Activated CD4-positive, CD25-positive, alpha-beta regulatory T cell treated with anti-CD3 and anti-CD28 coated beads, Interleukin-2, amount 50 U/mL, for 72 hours (primary cell): ENCODE results near the gene OLA1.

Source experiments
- DNase-seq: peaks from one replicate; pipeline ENCODE4 v3.0.0; 2021

The OLA1 gene

GRCh38 chr2:174224125-174224524, 24.2 kb downstream of the OLA1 start:
- DNase-seq, result no peak

GRCh38 chr2:174223388-174223787, 24.9 kb downstream of the OLA1 start:
- no peak for DNase-seq

- no peak for DNase-seq
Observed at GRCh38 chr2:174222154-174222553, 26.2 kb downstream of the OLA1 start.

GRCh38 chr2:174219321-174219720, 29.0 kb downstream of the OLA1 start:
- DNase-seq, result no peak

GRCh38 chr2:174218773-174219172, 29.6 kb downstream of the OLA1 start:
- no peak for DNase-seq

- no peak for DNase-seq
Observed at GRCh38 chr2:174217869-174218268, 30.5 kb downstream of the OLA1 start.

- DNase-seq, result no peak
Observed at GRCh38 chr2:174211954-174212353, 36.4 kb downstream of the OLA1 start.

GRCh38 chr2:174210862-174211261, 37.5 kb downstream of the OLA1 start:
- no peak for DNase-seq

- no peak for DNase-seq
Observed at GRCh38 chr2:174209325-174209724, 39.0 kb downstream of the OLA1 start.

- DNase-seq, result no peak
Observed at GRCh38 chr2:174208026-174208425, 40.3 kb downstream of the OLA1 start.

GRCh38 chr2:174205562-174205961, 42.8 kb downstream of the OLA1 start:
- DNase-seq, result no peak

- no peak for DNase-seq
Observed at GRCh38 chr2:174202188-174202587, 46.1 kb downstream of the OLA1 start.

- DNase-seq, result no peak
Observed at GRCh38 chr2:174198846-174199564, 49.3 kb downstream of the OLA1 start.

- no peak for DNase-seq
Observed at GRCh38 chr2:174195253-174195652, 53.1 kb downstream of the OLA1 start.

GRCh38 chr2:174193737-174194136, 54.6 kb downstream of the OLA1 start:
- no peak for DNase-seq

GRCh38 chr2:174192664-174193063, 55.7 kb downstream of the OLA1 start:
- DNase-seq, result no peak

- DNase-seq, result no peak
Observed at GRCh38 chr2:174191342-174192074, 56.8 kb downstream of the OLA1 start.

- DNase-seq, result no peak
Observed at GRCh38 chr2:174184915-174185314, 63.4 kb downstream of the OLA1 start.

- no peak for DNase-seq
Observed at GRCh38 chr2:174184504-174184903, 63.8 kb downstream of the OLA1 start.

GRCh38 chr2:174183076-174183475, 65.3 kb downstream of the OLA1 start:
- no peak for DNase-seq

- DNase-seq, result no peak
Observed at GRCh38 chr2:174181368-174181767, 67.0 kb downstream of the OLA1 start.

- no peak for DNase-seq
Observed at GRCh38 chr2:174180726-174181236, 67.6 kb downstream of the OLA1 start.

GRCh38 chr2:174180165-174180724, 68.1 kb downstream of the OLA1 start:
- DNase-seq, result no peak

- no peak for DNase-seq
Observed at GRCh38 chr2:174177316-174177890, 70.9 kb downstream of the OLA1 start.
